GM23338 (cell line): Measurements from ENCODE around the gene GFOD1.
"Not testable (repeated sequence)": the region's sequence is repeated elsewhere in the genome, so short reads cannot be mapped to it uniquely, and the experiment has no call there.

Experiments used
- EZH2 ChIP-seq: fragments of 200-600 bp; sonication (generic); IDR thresholded peaks from one replicate; pipeline ENCODE4 v1.8.0; 2017; ENCODE audit warnings: antibody characterized with exemption, mild to moderate bottlenecking, low read depth; ENCODE audit not compliant: unreplicated experiment
- EZH2phosphoT487 ChIP-seq: fragments of 200-600 bp; sonication (generic); IDR thresholded peaks from one replicate; pipeline ENCODE4 v1.8.1; 2018; ENCODE audit warnings: antibody characterized with exemption; ENCODE audit not compliant: unreplicated experiment
- JUNB ChIP-seq: IDR thresholded peaks from one replicate; pipeline ENCODE4 v1.6.1; 2016; ENCODE audit warnings: antibody characterized with exemption; ENCODE audit not compliant: unreplicated experiment
- POLR2AphosphoS5 ChIP-seq: IDR thresholded peaks from 2 replicates; pipeline ENCODE4 v1.6.1; 2016; ENCODE audit warnings: antibody characterized with exemption, low read depth
- STAT1 ChIP-seq: IDR thresholded peaks from one replicate; pipeline ENCODE4 v1.6.1; 2016; ENCODE audit warnings: antibody characterized with exemption; ENCODE audit not compliant: unreplicated experiment
- ZNF331 ChIP-seq: fragments of 250-450 bp; sonication (Bioruptor Pico); IDR thresholded peaks from 2 replicates; pipeline ENCODE4 v1.5.0; 2020; ENCODE audit warnings: low read depth, mild to moderate bottlenecking, moderate library complexity
- TF ChIP-seq, protein P1 (sequence below), 2 experiments: fragments of 200-600 bp in 1 of 2; sonication (generic) in 1 of 2; conservative IDR thresholded peaks; 2 replicates each; pipeline versions ENCODE4 v1.5.1 to v1.6.1; 2016 to 2017; ENCODE audit warnings: antibody characterized with exemption in 2 of 2, low read depth in 2 of 2, mild to moderate bottlenecking in 2 of 2, moderate library complexity in 1 of 2
- TF ChIP-seq, protein P2 (sequence below): IDR thresholded peaks from one replicate; pipeline ENCODE4 v1.6.1; 2018; ENCODE audit warnings: antibody characterized with exemption; ENCODE audit not compliant: unreplicated experiment

DNA sequence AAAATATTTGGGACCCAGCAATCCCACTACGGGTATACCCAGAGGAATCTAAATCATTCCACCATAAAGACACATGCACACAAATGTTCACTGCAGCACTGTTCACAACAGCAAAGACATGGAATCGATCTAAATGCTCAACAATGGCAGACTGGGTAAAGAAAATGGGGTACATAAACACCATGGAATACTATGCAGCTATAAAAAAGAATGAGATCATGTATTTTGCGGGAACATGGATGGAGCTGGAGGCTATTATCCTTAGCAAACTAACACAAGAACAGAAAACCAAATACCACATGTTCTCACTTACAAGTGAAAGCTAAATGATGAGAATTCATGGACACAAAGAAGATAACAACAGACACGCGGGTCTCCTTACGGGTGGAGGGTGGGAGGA lies 43.4 kb downstream of the GFOD1 start:
- TF ChIP-seq, protein P1, sequence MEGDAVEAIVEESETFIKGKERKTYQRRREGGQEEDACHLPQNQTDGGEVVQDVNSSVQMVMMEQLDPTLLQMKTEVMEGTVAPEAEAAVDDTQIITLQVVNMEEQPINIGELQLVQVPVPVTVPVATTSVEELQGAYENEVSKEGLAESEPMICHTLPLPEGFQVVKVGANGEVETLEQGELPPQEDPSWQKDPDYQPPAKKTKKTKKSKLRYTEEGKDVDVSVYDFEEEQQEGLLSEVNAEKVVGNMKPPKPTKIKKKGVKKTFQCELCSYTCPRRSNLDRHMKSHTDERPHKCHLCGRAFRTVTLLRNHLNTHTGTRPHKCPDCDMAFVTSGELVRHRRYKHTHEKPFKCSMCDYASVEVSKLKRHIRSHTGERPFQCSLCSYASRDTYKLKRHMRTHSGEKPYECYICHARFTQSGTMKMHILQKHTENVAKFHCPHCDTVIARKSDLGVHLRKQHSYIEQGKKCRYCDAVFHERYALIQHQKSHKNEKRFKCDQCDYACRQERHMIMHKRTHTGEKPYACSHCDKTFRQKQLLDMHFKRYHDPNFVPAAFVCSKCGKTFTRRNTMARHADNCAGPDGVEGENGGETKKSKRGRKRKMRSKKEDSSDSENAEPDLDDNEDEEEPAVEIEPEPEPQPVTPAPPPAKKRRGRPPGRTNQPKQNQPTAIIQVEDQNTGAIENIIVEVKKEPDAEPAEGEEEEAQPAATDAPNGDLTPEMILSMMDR (conservative IDR thresholded peaks at IDR 0.05; ENCODE audit: low read depth in 2 of 2), result not testable (repeated sequence)
- TF ChIP-seq, protein P2, sequence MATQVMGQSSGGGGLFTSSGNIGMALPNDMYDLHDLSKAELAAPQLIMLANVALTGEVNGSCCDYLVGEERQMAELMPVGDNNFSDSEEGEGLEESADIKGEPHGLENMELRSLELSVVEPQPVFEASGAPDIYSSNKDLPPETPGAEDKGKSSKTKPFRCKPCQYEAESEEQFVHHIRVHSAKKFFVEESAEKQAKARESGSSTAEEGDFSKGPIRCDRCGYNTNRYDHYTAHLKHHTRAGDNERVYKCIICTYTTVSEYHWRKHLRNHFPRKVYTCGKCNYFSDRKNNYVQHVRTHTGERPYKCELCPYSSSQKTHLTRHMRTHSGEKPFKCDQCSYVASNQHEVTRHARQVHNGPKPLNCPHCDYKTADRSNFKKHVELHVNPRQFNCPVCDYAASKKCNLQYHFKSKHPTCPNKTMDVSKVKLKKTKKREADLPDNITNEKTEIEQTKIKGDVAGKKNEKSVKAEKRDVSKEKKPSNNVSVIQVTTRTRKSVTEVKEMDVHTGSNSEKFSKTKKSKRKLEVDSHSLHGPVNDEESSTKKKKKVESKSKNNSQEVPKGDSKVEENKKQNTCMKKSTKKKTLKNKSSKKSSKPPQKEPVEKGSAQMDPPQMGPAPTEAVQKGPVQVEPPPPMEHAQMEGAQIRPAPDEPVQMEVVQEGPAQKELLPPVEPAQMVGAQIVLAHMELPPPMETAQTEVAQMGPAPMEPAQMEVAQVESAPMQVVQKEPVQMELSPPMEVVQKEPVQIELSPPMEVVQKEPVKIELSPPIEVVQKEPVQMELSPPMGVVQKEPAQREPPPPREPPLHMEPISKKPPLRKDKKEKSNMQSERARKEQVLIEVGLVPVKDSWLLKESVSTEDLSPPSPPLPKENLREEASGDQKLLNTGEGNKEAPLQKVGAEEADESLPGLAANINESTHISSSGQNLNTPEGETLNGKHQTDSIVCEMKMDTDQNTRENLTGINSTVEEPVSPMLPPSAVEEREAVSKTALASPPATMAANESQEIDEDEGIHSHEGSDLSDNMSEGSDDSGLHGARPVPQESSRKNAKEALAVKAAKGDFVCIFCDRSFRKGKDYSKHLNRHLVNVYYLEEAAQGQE, result not testable (repeated sequence)
- not testable (repeated sequence) for TF ChIP-seq ZNF331, STAT1, EZH2, POLR2AphosphoS5, JUNB, EZH2phosphoT487
